Measurements from ENCODE around the gene IL6.
"Not testable (repeated sequence)": the region's sequence is repeated elsewhere in the genome, so short reads cannot be mapped to it uniquely, and the experiment has no call there.

IL6 gene

GRCh38 chr7:22726907-22727713, at the start of gene IL6:
IL6 (plus strand) TSS chr7:22727200; CDS start chr7:22727263, 63 bp downstream.
- peak; percentile 14 to 85 (median 70) for DNase-seq
- intact Hi-C loops (cut with DNase I) = loop anchor here (5.0 kb wide), 1 partner anchor 165 kb away; no protein-coding TSS in a partner anchor

GRCh38 chr7:22677263-22677662, 49.7 kb upstream of the IL6 start:
- DNase-seq; intact Hi-C loops (cut with DNase I): not testable (repeated sequence)

GRCh38 chr7:22677680-22678079, 49.3 kb upstream of the IL6 start:
- intact Hi-C loops (cut with DNase I) = no loop called here
- no peak for DNase-seq

DNA sequence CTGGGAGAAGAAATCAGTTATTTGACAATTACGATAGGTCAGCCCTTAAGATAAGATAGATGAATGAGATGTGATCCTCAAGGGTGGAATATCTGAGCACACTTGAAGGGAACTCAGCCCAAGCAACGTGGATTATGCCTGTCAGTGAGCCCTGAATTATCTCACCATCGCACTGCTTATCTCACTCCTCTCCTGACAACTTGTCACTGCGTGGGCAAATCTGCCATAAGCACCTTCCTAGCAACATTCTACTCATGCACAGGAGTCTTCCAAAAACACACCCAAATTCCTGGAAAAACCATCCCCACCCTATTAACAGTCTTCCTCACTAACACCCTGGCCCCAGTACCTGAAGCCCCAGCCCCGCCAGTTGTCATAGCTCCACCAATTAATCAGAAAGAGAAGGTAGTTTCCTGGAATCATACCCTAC, 46.5 kb upstream of the IL6 start:
- DNase-seq = peak in 6 of 42 donors; percentile 11 to 67 (median 38)

DNA sequence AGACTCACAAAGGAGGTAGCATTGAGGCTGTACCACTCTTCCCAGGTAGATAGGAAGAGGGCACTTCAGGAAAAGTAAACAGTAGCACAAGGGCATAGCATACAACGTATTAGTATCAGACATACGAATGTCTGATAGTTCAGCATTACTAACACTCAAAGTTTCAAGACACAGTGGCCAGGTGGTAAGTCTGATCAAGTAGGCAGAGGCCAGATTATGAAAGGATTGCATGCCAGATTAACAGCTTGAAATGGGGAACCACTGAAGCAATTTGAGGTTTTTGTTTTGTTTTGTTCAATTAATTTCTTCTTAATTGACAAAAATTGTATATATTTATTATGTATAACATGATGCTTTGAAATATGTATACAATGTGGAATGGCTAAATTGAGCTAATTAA, 45.7 kb upstream of the IL6 start:
- intact Hi-C loops (cut with DNase I) = no loop called here
- DNase-seq = no peak

More for the DNA sequence above, 46.5 kb upstream of the IL6 start:
- intact Hi-C loops (cut with DNase I) = no loop called here

DNA sequence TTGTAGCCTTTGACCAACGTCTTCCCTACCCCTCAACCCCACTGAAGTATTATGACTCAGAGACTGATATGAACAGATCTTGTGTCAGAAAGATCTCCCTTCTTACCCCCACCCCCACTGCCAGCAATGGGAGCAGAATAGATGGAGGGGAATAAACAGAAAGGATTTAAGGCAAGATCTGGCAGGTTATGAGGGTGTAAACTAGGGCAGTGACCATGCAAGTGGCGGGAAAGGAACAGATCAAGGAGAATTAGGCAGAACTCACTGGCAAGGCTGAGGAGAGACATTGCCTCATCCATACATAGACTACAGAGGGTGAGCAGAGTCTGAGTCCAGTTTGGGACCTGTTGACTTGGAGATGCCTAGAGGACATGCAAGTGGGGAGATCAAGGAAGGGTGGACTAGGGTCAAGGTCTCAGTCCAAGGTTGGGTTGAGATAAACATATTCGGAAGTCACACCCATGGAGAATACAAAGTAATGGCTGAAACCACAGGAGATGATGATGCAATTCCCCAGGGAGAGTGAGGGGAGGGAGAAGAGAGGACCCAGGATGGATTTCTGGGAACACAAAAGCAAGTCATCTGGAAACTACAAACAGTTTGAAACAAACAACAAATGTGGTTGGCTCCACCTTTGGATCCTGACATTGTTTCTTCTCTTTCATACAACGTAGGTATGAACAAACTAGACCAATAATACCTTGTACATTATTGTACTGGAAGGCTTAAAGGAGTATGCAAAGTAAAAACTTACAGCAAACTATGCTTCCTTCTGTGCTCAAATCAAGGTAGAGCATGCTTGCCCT, 44.9 kb upstream of the IL6 start:
- DNase-seq = no peak
- intact Hi-C loops (cut with DNase I) = no loop called here

DNA sequence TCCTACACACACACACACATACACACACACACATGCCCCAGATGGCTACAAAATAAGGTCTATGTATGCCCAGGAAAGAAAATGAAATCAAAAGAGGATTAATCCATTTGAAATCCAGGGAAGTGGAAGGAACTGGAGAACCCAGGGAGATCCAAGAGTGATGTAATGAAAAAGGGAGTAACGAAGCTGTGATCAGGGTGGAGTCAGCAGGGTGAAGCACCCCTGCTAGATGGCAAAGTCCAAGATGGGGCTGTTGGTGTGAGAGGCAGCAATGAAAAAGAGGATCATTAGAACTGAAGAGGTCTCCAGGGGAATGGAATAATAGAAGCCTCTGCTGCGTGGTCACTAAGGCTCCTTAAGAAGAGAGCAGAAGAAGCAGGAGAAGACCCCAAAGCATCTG, 43.6 kb upstream of the IL6 start:
- DNase-seq = no peak
- intact Hi-C loops (cut with DNase I) = no loop called here

DNA sequence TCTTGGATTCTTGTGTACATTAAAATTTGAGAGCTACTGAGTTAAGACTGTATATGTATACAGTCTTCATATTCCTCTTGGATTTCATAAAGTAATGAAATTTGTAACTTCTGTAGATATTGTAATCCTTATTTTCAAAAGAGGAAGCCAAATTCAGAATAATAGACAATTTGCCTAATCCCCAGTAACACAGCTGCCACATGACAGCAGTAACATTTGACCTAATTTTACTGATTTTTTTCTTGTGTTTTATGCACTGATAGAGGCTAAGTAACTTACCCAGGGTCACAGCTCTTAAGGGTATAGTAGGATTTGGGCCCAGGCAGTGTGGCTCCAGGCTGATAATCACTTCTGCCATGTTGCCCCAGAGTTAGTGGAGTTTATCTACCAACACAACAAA, 40.4 kb upstream of the IL6 start:
- DNase-seq = no peak
- intact Hi-C loops (cut with DNase I) = no loop called here

DNA sequence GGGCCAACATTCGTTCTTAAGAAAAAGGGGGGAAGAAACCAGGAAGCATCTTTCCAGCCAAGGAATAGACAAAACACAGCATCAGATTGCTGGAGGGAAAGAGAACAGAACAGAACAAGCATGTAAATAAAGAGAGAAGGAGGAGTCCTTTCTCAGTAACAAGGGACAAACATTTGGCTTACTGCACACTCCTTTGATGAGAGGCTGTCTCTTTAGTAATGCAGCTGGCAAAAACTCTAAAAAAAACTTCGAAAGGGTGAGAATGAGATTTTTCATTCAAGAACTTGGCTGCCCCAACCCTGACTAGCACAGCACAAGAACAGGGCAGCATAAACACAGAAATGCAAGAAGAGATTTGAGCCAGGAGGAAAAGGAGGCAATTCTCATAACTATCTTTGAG, 38.9 kb upstream of the IL6 start:
- peak in 1 of 42 donors; percentile 13 for DNase-seq
- intact Hi-C loops (cut with DNase I) = no loop called here

- DNase-seq; intact Hi-C loops (cut with DNase I): not testable (repeated sequence)
Measured at GRCh38 chr7:22688934-22689333, 38.1 kb upstream of the IL6 start.

DNA sequence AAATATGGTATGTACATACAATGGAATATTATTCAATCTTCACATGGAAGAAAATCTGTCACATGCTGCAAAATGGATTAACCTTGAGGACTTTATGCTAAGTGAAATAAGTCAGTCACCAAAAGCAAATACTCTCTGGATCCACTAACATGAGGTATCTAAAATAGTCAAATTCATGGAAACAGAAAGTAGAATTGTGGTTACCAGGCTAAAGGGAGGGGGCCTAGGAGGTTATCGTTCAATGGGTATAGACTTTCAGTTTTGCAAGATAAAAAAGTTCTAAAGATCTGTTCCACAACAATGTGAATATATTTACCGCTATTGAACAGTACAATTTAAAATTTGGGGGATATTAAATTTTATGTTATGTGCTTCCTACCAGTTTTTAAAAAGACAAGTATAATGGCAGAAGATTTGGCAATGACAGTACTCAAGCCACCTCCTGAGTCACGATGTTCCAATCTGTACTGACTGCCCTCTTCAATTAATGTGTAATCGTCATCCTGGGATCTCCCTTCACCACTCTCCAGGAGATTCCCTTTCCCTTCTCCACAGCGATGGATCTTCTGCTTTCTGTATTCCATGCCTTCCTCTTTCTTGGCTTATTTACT, 32.3 kb upstream of the IL6 start:
- intact Hi-C loops (cut with DNase I) = no loop called here
- DNase-seq = no peak

- intact Hi-C loops (cut with DNase I) = no loop called here
- DNase-seq = no peak
Measured at GRCh38 chr7:22695476-22696132, 31.4 kb upstream of the IL6 start.

GRCh38 chr7:22696541-22697228, 30.3 kb upstream of the IL6 start:
- DNase-seq = no peak
- intact Hi-C loops (cut with DNase I) = no loop called here

DNA sequence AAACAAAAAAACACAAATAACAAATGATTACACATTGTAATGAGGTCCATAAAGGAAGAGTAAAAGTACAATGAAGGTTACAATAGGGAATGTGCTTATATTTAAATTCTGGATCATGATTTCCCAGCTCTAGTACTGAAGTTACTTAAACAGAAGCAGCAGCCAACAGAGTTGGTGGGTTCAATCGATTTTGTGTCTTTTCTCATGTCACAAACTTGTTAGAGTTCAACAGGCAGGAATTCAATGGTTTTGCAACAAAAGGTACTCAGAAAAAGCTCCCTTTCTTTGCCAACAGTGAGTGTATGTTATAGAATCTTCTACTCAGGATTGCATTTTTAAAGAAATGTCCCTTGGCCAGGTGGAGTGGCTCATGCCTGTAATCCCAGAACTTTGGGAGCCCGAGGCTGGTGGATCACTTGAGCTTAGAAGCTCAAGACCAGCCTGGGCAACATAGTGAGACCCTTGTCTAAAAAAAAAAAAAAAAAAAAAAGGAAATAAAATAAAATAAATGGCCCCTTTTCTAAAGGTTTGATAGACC, 29.6 kb upstream of the IL6 start:
- DNase-seq = no peak
- intact Hi-C loops (cut with DNase I) = no loop called here

GRCh38 chr7:22697876-22698606, 29.0 kb upstream of the IL6 start:
- no peak for DNase-seq
- intact Hi-C loops (cut with DNase I) = no loop called here

DNA sequence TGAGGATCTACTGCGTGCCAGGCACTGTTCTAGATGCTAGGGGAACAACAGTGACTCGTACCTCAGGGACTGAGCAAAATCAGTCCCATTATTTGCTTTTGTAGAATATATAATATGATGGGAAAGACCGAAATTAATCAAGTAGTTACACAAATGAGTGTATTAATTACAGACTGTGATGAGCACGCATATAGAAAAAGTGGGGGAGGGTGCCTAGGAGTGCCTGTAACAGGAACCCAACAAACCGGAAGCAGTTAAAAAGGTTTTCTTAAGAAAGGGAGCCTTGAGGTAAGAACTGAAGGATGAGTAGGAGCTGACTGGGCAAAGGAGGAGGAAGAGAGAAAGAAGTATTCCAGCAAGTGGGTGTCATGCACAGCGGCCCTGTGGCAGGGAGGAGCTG, 28.2 kb upstream of the IL6 start:
- DNase-seq = no peak
- intact Hi-C loops (cut with DNase I) = no loop called here

GRCh38 chr7:22700559-22701002, 26.4 kb upstream of the IL6 start:
- intact Hi-C loops (cut with DNase I) = no loop called here
- DNase-seq = no peak

DNA sequence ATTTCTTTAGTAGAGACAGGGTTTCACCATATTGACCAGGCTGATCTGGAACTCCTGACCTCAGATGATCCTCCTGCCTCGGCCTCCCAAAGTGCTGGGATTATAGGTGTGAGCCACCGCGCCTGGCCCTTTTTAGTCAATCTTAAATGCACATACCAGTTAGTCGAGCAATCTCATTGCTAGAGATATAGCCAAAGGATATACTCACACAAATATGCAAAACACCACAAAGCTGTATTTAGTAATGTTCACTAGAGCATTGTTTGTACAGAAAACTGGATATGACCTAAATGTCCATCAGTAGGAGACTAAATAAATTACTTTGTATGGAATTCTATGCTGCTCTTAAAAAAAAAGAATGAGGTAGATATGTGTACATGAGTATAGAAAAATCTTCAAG, 24.5 kb upstream of the IL6 start:
- DNase-seq = no peak
- intact Hi-C loops (cut with DNase I) = no loop called here
